ENCODE measurements around the gene PGLYRP1. TPM values are rescaled to one million over a fixed set of nuclear protein-coding genes. Genes with fewer than 3 reads are reported as not detected.

PGLYRP1 gene
- total RNA-seq, 2 experiments from 2014 or later: not detected

GRCh38 chr19:46042252-46042883 lies 19.5 kb upstream of the PGLYRP1 start:
- Mint-ChIP-seq H3K27me3 (peaks cover 30% of the 10 kb centered on the region), H3K4me1 (no peaks in the 10 kb centered on the region), H3K27ac (no peak overlapping the region), H3K4me3 (no peak overlapping the region), H3K9me3 (peaks cover 1% of the 10 kb centered on the region), H3K36me3 (no peaks in the 10 kb centered on the region)
- POLR2A ChIA-PET: interaction anchor here (0.6 kb wide), 1 partner anchor 423 kb away, joined by 3 read pairs; no protein-coding TSS in a partner anchor
- DNase-seq (no peak), ATAC-seq (ENCODE audit: low read depth) (no peak)

GRCh38 chr19:46040952-46041500 lies 18.2 kb upstream of the PGLYRP1 start, which contains the start of gene IGFL4:
Gene IGFL4, minus strand, starts transcription at chr19:46041002. Its CDS starts 40 bp downstream, at chr19:46040962.
- H3K27me3 Mint-ChIP-seq: peaks cover 22% of the 10 kb centered on the region
- no peak within 1 kb of the TSS for H3K27ac Mint-ChIP-seq

GRCh38 chr19:46040125-46040524 lies 17.3 kb upstream of the PGLYRP1 start:
- peaks cover 25% of the 10 kb centered on the region for H3K27me3 Mint-ChIP-seq
- ATAC-seq (ENCODE audit: low read depth): no peak
- H3K4me1 Mint-ChIP-seq: no peaks in the 10 kb centered on the region
- no peak for DNase-seq
- H3K4me3 Mint-ChIP-seq: no peak overlapping the region
- peaks cover 2% of the 10 kb centered on the region for H3K36me3 Mint-ChIP-seq
- POLR2A ChIA-PET: no interaction called here
- H3K27ac Mint-ChIP-seq: no peak overlapping the region
- H3K9me3 Mint-ChIP-seq: no peaks in the 10 kb centered on the region

More at GRCh38 chr19:46040952-46041500, 18.2 kb upstream of the PGLYRP1 start, which contains the start of gene IGFL4:
- DNase-seq (no peak), ATAC-seq (ENCODE audit: low read depth) (no peak)
- no peak within 1 kb of the TSS for H3K4me3 Mint-ChIP-seq
- H3K9me3 Mint-ChIP-seq: no peaks in the 10 kb centered on the region
- H3K4me1 Mint-ChIP-seq: no peaks in the 10 kb centered on the region
- POLR2A ChIA-PET: no interaction called here
- H3K36me3 Mint-ChIP-seq: peaks cover 2% of the 10 kb centered on the region

GRCh38 chr19:46036744-46037128 lies 13.9 kb upstream of the PGLYRP1 start:
- Mint-ChIP-seq H3K36me3 (peaks cover 2% of the 10 kb centered on the region), H3K27me3 (peaks cover 14% of the 10 kb centered on the region), H3K27ac (no peak overlapping the region), H3K4me1 (no peaks in the 10 kb centered on the region), H3K9me3 (no peaks in the 10 kb centered on the region), H3K4me3 (no peak overlapping the region)
- POLR2A ChIA-PET: interaction anchor here (0.7 kb wide), 1 partner anchor 53 kb away, joined by 4 read pairs; no protein-coding TSS in a partner anchor
- ATAC-seq (ENCODE audit: low read depth): no peak
- no peak for DNase-seq

GRCh38 chr19:46035986-46036743 lies 13.3 kb upstream of the PGLYRP1 start:
- H3K4me3 Mint-ChIP-seq: no peak overlapping the region
- H3K36me3 Mint-ChIP-seq: peaks cover 2% of the 10 kb centered on the region
- H3K27me3 Mint-ChIP-seq: peaks cover 12% of the 10 kb centered on the region
- no peak overlapping the region for H3K27ac Mint-ChIP-seq
- ATAC-seq (ENCODE audit: low read depth) (no peak), DNase-seq (no peak)
- POLR2A ChIA-PET: interaction anchor here (0.7 kb wide), 1 partner anchor 53 kb away, joined by 4 read pairs; no protein-coding TSS in a partner anchor
- H3K9me3 Mint-ChIP-seq: no peaks in the 10 kb centered on the region
- no peaks in the 10 kb centered on the region for H3K4me1 Mint-ChIP-seq

- DNase-seq (no peak), ATAC-seq (ENCODE audit: low read depth) (no peak)
- Mint-ChIP-seq H3K27me3 (peaks cover 12% of the 10 kb centered on the region), H3K36me3 (peaks cover 2% of the 10 kb centered on the region), H3K4me1 (no peaks in the 10 kb centered on the region), H3K27ac (no peak overlapping the region), H3K4me3 (no peak overlapping the region), H3K9me3 (no peaks in the 10 kb centered on the region)
- POLR2A ChIA-PET: no interaction called here
Measured at GRCh38 chr19:46035546-46035945, 12.7 kb upstream of the PGLYRP1 start.

GRCh38 chr19:46033401-46033800 lies 10.5 kb upstream of the PGLYRP1 start:
- Mint-ChIP-seq H3K4me3 (no peak overlapping the region), H3K27me3 (peaks cover 8% of the 10 kb centered on the region), H3K36me3 (peaks cover 2% of the 10 kb centered on the region), H3K9me3 (no peaks in the 10 kb centered on the region), H3K27ac (no peak overlapping the region), H3K4me1 (peaks cover 1% of the 10 kb centered on the region)
- ATAC-seq (ENCODE audit: low read depth) (no peak), DNase-seq (no peak)
- POLR2A ChIA-PET: interaction anchor here (0.6 kb wide), 1 partner anchor 131 kb away, joined by 3 read pairs; the partner anchor contains the start of gene MYPOP

- ATAC-seq (ENCODE audit: low read depth): no peak
- POLR2A ChIA-PET: no interaction called here
- Mint-ChIP-seq H3K4me1 (peaks cover 1% of the 10 kb centered on the region), H3K36me3 (peaks cover 2% of the 10 kb centered on the region), H3K27me3 (peaks cover 8% of the 10 kb centered on the region), H3K27ac (no peak overlapping the region), H3K4me3 (no peak overlapping the region), H3K9me3 (no peaks in the 10 kb centered on the region)
- DNase-seq: no peak
Measured at GRCh38 chr19:46032597-46033025, 9.8 kb upstream of the PGLYRP1 start.

- Mint-ChIP-seq H3K4me1 (peaks cover 1% of the 10 kb centered on the region), H3K9me3 (no peaks in the 10 kb centered on the region), H3K27me3 (peaks cover 7% of the 10 kb centered on the region), H3K4me3 (no peak overlapping the region), H3K27ac (no peak overlapping the region), H3K36me3 (peaks cover under 1% of the 10 kb centered on the region)
- no peak for ATAC-seq (ENCODE audit: low read depth)
- DNase-seq: no peak
- POLR2A ChIA-PET: no interaction called here
Measured at GRCh38 chr19:46031781-46032596, 9.1 kb upstream of the PGLYRP1 start.

- POLR2A ChIA-PET: no interaction called here
- Mint-ChIP-seq H3K27ac (no peak overlapping the region), H3K9me3 (no peaks in the 10 kb centered on the region), H3K27me3 (peaks cover 7% of the 10 kb centered on the region), H3K4me1 (peaks cover 9% of the 10 kb centered on the region), H3K4me3 (no peak overlapping the region), H3K36me3 (no peaks in the 10 kb centered on the region)
- DNase-seq (no peak), ATAC-seq (ENCODE audit: low read depth) (no peak)
Measured at GRCh38 chr19:46030812-46031550, 8.1 kb upstream of the PGLYRP1 start.

GRCh38 chr19:46025835-46026234 lies 3.0 kb upstream of the PGLYRP1 start:
- Mint-ChIP-seq H3K27ac (no peak overlapping the region), H3K4me3 (no peak overlapping the region), H3K9me3 (no peaks in the 10 kb centered on the region), H3K4me1 (peaks cover 14% of the 10 kb centered on the region), H3K36me3 (no peaks in the 10 kb centered on the region), H3K27me3 (peaks cover 32% of the 10 kb centered on the region)
- DNase-seq (no peak), ATAC-seq (ENCODE audit: low read depth) (no peak)
- POLR2A ChIA-PET: no interaction called here

- ATAC-seq (ENCODE audit: low read depth) (no peak), DNase-seq (no peak)
- POLR2A ChIA-PET: no interaction called here
- H3K36me3 Mint-ChIP-seq: no peaks in the 10 kb centered on the region
- peaks cover 32% of the 10 kb centered on the region for H3K27me3 Mint-ChIP-seq
- no peaks in the 10 kb centered on the region for H3K9me3 Mint-ChIP-seq
- no peak overlapping the region for H3K4me3 Mint-ChIP-seq
- H3K4me1 Mint-ChIP-seq: peaks cover 12% of the 10 kb centered on the region
- no peak overlapping the region for H3K27ac Mint-ChIP-seq
Measured at GRCh38 chr19:46023311-46023779, 492 bp upstream of the PGLYRP1 start.

Data from activated naive CD8-positive, alpha-beta T cell treated with anti-CD3 and anti-CD28 coated beads, Interleukin-2, amount 10 ng/mL, durations not matched to agents 7 days and 5 days (primary cell).